Neural cell (in vitro differentiated cells): ENCODE data around the gene INTS7. TPM values are rescaled to one million over a fixed set of nuclear protein-coding genes. Genes with fewer than 3 reads are reported as not detected.

ENCODE experiments used
- H2AFZ ChIP-seq: fragments of 200-600, 300-800 bp; sonication (generic), shearing (Covaris generic); 2 replicates; pipeline ENCODE4 v1.6.0; 2014; ENCODE audit warnings: low read depth, mild to moderate bottlenecking, antibody characterized with exemption, low read length, moderate library complexity
- H3F3A ChIP-seq: fragments of 200-600 bp; shearing (Covaris generic); 2 replicates; pipeline ENCODE4 v1.6.1; 2016; ENCODE audit warnings: mild to moderate bottlenecking, moderate library complexity, mixed read lengths, antibody characterized with exemption, low read length; ENCODE audit not compliant: insufficient read depth, poor library complexity, severe bottlenecking
- H3K27ac ChIP-seq: fragments of 200-600, 300-800 bp; sonication (generic), shearing (Covaris generic); 2 replicates; pipeline ENCODE4 v1.5.1; 2014; ENCODE audit warnings: mild to moderate bottlenecking, low read length, moderate library complexity
- H3K27me3 ChIP-seq: fragments of 300-800, 200-600 bp; sonication (generic), shearing (Covaris generic); 2 replicates; pipeline ENCODE4 v1.6.0; 2014; ENCODE audit warnings: mild to moderate bottlenecking, low read depth, low read length, moderate library complexity; ENCODE audit not compliant: insufficient read depth
- H3K36me3 ChIP-seq: fragments of 300-800, 200-600 bp; sonication (generic), shearing (Covaris generic); 2 replicates; pipeline ENCODE4 v1.5.1; 2014; ENCODE audit warnings: mild to moderate bottlenecking, antibody characterized with exemption, low read length, moderate library complexity; ENCODE audit not compliant: insufficient read depth
- H3K4me2 ChIP-seq: fragments of 300-800, 200-600 bp; sonication (generic), shearing (Covaris generic); 2 replicates; pipeline ENCODE4 v1.6.0; 2014; ENCODE audit warnings: mild to moderate bottlenecking, low read length
- H3K4me3 ChIP-seq: fragments of 300-800, 200-600 bp; sonication (generic), shearing (Covaris generic); 2 replicates; pipeline ENCODE4 v1.5.1; 2014; ENCODE audit warnings: mild to moderate bottlenecking, low read length, moderate library complexity
- H3K79me2 ChIP-seq: fragments of 200-600 bp; shearing (Covaris generic); replicated peaks from 2 replicates; pipeline ENCODE4 v1.6.0; 2014; ENCODE audit warnings: mild to moderate bottlenecking, low read length, moderate library complexity; ENCODE audit not compliant: insufficient read depth
- H3K9ac ChIP-seq: fragments of 300-800, 200-600 bp; sonication (generic), shearing (Covaris generic); 2 replicates; pipeline ENCODE4 v1.6.1; 2016; ENCODE audit warnings: mild to moderate bottlenecking, low read length, mixed read lengths
- H3K9me2 ChIP-seq: fragments of 200-600 bp; shearing (Covaris generic); 2 replicates; pipeline ENCODE4 v1.6.1; 2016; ENCODE audit warnings: mild to moderate bottlenecking, low read length, mixed read lengths; ENCODE audit not compliant: insufficient read depth
- H3K9me3 ChIP-seq: fragments of 200-600, 300-800 bp; sonication (generic), shearing (Covaris generic); 2 replicates; pipeline ENCODE4 v1.6.1; 2016; ENCODE audit warnings: mild to moderate bottlenecking, mixed run types, low read length, moderate library complexity, mixed read lengths
- H4K20me1 ChIP-seq: fragments of 200-600 bp; shearing (Covaris generic); 2 replicates; pipeline ENCODE4 v1.6.1; 2016; ENCODE audit warnings: mild to moderate bottlenecking, mixed run types; ENCODE audit not compliant: insufficient read depth
- EP300 ChIP-seq: fragments of 450-650 bp; conservative IDR thresholded peaks from 2 replicates; pipeline ENCODE4 v1.6.1; 2014; ENCODE audit warnings: antibody characterized with exemption, mild to moderate bottlenecking, moderate library complexity; ENCODE audit not compliant: poor library complexity, severe bottlenecking
- EZH2 ChIP-seq: fragments of 200-600, 300-800 bp; shearing (Covaris generic), sonication (generic); IDR thresholded peaks from 2 replicates; pipeline ENCODE4 v1.6.1; 2014; ENCODE audit warnings: antibody characterized with exemption, low read length, borderline replicate concordance, mild to moderate bottlenecking; ENCODE audit not compliant: insufficient read depth, poor library complexity, severe bottlenecking
- MXI1 ChIP-seq: fragments of 450-650 bp; conservative IDR thresholded peaks from 2 replicates; pipeline ENCODE4 v1.6.1; 2014; ENCODE audit warnings: antibody characterized with exemption, mild to moderate bottlenecking; ENCODE audit not compliant: poor library complexity, severe bottlenecking
- POLR2AphosphoS5 ChIP-seq: IDR thresholded peaks from 2 replicates; pipeline ENCODE4 v1.6.1; 2012
- RAD21 ChIP-seq: fragments of 450-650 bp; conservative IDR thresholded peaks from 2 replicates; pipeline ENCODE4 v1.6.1; 2014; ENCODE audit warnings: antibody characterized with exemption, mild to moderate bottlenecking, moderate library complexity
- SMC3 ChIP-seq: fragments of 450-650 bp; conservative IDR thresholded peaks from 2 replicates; pipeline ENCODE4 v1.6.1; 2014; ENCODE audit warnings: antibody characterized with exemption, mild to moderate bottlenecking, moderate library complexity; ENCODE audit not compliant: poor library complexity
- TAF1 ChIP-seq: IDR thresholded peaks from 2 replicates; pipeline ENCODE4 v1.6.1; 2012; ENCODE audit warnings: low read depth
- polyA plus RNA-seq: library from polyadenylated mRNA; depleted of rRNA; stranded (reverse); fragments of >200 nt; gene quantifications from 2 replicates; pipeline ENCODE4 v1.2.3, GENCODE V29; 2014
- TF ChIP-seq, protein P1 (sequence below): fragments of 450-650 bp; IDR thresholded peaks from 2 replicates; pipeline ENCODE4 v1.5.1; 2014; ENCODE audit warnings: antibody characterized with exemption, mild to moderate bottlenecking, moderate library complexity; ENCODE audit not compliant: poor library complexity, severe bottlenecking
- TF ChIP-seq, protein P2 (sequence below): IDR thresholded peaks from 2 replicates; pipeline ENCODE4 v1.6.1; 2012; ENCODE audit warnings: borderline replicate concordance

INTS7 gene
- polyA plus RNA-seq, 1 donor from 2014 or later: 23.6 TPM

DNA sequence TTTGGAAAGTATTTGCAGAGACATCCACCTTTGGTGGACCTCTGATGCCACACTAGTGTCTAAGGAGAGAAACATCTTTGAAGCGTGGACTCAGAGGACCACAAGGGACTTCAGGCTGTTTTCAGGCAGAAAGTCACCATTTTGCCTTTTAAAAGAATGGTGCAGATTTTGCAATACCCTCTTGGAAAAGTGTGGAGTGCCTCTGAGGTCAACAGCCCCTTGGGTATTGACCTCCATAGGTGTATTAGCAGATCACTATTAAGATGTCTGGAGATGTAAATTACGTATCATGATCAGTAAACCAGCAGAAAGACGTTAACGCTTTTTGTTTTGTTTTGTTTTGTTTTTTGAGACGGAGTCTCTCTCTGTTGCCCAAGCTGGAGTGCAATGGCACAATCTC lies 87.0 kb downstream of the INTS7 start:
- Histone ChIP-seq H3K9me2 (no peaks in the 10 kb centered on the region), H4K20me1 (no peaks in the 10 kb centered on the region), H3K27me3 (no peaks in the 10 kb centered on the region), H3K27ac (no peak overlapping the region), H3F3A (no peaks in the 10 kb centered on the region), H3K36me3 (no peaks in the 10 kb centered on the region), H3K9ac (no peak overlapping the region), H3K4me2 (no peak overlapping the region), H3K79me2 (no peaks in the 10 kb centered on the region), H2AFZ (no peak overlapping the region), H3K4me3 (no peak overlapping the region), H3K9me3 (no peaks in the 10 kb centered on the region)
- TF ChIP-seq, protein P1, sequence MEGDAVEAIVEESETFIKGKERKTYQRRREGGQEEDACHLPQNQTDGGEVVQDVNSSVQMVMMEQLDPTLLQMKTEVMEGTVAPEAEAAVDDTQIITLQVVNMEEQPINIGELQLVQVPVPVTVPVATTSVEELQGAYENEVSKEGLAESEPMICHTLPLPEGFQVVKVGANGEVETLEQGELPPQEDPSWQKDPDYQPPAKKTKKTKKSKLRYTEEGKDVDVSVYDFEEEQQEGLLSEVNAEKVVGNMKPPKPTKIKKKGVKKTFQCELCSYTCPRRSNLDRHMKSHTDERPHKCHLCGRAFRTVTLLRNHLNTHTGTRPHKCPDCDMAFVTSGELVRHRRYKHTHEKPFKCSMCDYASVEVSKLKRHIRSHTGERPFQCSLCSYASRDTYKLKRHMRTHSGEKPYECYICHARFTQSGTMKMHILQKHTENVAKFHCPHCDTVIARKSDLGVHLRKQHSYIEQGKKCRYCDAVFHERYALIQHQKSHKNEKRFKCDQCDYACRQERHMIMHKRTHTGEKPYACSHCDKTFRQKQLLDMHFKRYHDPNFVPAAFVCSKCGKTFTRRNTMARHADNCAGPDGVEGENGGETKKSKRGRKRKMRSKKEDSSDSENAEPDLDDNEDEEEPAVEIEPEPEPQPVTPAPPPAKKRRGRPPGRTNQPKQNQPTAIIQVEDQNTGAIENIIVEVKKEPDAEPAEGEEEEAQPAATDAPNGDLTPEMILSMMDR: no peak
- no peak for TF ChIP-seq POLR2AphosphoS5
- no peak for TF ChIP-seq SMC3
- TF ChIP-seq, protein P2, sequence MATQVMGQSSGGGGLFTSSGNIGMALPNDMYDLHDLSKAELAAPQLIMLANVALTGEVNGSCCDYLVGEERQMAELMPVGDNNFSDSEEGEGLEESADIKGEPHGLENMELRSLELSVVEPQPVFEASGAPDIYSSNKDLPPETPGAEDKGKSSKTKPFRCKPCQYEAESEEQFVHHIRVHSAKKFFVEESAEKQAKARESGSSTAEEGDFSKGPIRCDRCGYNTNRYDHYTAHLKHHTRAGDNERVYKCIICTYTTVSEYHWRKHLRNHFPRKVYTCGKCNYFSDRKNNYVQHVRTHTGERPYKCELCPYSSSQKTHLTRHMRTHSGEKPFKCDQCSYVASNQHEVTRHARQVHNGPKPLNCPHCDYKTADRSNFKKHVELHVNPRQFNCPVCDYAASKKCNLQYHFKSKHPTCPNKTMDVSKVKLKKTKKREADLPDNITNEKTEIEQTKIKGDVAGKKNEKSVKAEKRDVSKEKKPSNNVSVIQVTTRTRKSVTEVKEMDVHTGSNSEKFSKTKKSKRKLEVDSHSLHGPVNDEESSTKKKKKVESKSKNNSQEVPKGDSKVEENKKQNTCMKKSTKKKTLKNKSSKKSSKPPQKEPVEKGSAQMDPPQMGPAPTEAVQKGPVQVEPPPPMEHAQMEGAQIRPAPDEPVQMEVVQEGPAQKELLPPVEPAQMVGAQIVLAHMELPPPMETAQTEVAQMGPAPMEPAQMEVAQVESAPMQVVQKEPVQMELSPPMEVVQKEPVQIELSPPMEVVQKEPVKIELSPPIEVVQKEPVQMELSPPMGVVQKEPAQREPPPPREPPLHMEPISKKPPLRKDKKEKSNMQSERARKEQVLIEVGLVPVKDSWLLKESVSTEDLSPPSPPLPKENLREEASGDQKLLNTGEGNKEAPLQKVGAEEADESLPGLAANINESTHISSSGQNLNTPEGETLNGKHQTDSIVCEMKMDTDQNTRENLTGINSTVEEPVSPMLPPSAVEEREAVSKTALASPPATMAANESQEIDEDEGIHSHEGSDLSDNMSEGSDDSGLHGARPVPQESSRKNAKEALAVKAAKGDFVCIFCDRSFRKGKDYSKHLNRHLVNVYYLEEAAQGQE: no peak
- TF ChIP-seq EP300: no peak
- no peak for TF ChIP-seq MXI1
- TF ChIP-seq TAF1: no peak
- no peak for TF ChIP-seq EZH2
- TF ChIP-seq RAD21: no peak

DNA sequence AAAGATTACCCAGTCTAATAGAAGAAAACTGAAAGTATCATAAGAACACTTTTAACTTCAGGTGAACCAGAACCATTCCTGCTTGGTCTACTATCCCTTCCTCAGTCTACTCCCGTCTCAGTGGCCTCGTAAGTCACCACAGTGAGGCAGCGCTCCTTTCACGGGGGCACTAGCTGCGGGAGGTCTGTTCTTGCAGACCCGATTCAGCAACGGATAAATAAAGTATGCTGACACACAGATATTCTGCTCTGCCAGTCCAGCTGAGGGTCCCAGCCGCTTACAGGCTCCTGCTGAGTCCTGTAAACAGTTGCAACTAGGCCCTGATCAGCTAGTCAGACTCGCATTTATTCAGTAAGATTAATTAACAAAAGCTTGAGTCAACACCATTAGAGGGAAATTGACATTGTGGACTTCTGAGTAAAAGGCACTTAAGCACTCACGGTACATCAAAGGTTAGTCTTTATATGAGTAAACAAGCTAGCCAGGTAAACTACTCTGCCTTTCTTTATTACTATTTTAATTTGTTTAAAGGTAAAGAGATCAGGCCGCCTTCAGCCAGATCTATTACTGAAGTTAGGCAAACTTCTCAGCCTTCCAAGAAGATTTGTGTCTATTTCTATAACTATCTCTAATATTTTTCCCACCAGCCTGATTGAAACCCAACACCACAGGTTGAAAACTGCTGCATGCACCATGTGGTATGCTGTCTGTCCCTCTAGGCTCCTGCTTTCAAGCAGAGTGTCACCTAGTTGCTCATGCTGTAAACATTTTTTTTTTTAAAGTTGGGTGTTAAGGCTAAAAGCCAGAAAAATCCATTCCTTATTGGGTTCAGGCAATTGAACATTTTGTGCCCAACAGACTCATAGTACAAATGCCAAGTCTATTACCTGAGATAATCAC lies 87.7 kb downstream of the INTS7 start:
- Histone ChIP-seq H3K27me3 (no peaks in the 10 kb centered on the region), H4K20me1 (no peaks in the 10 kb centered on the region), H2AFZ (no peak overlapping the region), H3K4me2 (no peak overlapping the region), H3K4me3 (no peak overlapping the region), H3K79me2 (no peaks in the 10 kb centered on the region), H3K27ac (no peak overlapping the region), H3K9me3 (no peaks in the 10 kb centered on the region), H3F3A (no peaks in the 10 kb centered on the region), H3K9ac (no peak overlapping the region), H3K9me2 (no peaks in the 10 kb centered on the region), H3K36me3 (no peaks in the 10 kb centered on the region)
- TF ChIP-seq POLR2AphosphoS5 (no peak), RAD21 (no peak), EP300 (no peak), TAF1 (no peak), MXI1 (no peak), SMC3 (no peak), EZH2 (no peak)
- TF ChIP-seq, protein P2: no peak
- TF ChIP-seq, protein P1: no peak
